A673 (cell line): ENCODE measurements around the gene PRDM16. TPM values are rescaled to one million over a fixed set of nuclear protein-coding genes. Genes with fewer than 3 reads are reported as not detected.

ENCODE experiments used
- BruUV-seq: library from RNA; stranded (reverse); fragments of 400-500 nt; replicated peaks from 2 replicates; lab custom pipeline; 2021; lab: Mats Ljungman, UMichigan
- CTCF ChIA-PET: fragments of 300-600 bp; sonication (Branson Sonifier 250); formaldehyde crosslinking; loops from one replicate; lab custom pipeline; 2022; ENCODE audit warnings: antibody characterized with exemption; lab: Charles Lee
- POLR2A ChIA-PET: fragments of 300-600 bp; sonication (Branson Sonifier 250); formaldehyde crosslinking; loops from one replicate; lab custom pipeline; 2022; ENCODE audit warnings: antibody characterized with exemption; ENCODE audit not compliant: low non-redundant PET; lab: Charles Lee
- DNase-seq: peaks from one replicate; pipeline ENCODE4 v3.0.0-alpha.2; 2015; ENCODE audit warnings: low spot score
- H3K27ac ChIP-seq: fragments of 200-600 bp; sonication (generic); 2 replicates; pipeline ENCODE4 v1.5.1; 2016; ENCODE audit warnings: mixed run types, low read depth, mild to moderate bottlenecking, mixed read lengths, antibody characterized with exemption, low read length; ENCODE audit not compliant: poor library complexity, severe bottlenecking
- H3K27me3 ChIP-seq: fragments of 200-600 bp; sonication (generic); replicated peaks from 2 replicates; pipeline ENCODE4 v1.6.1; 2017; ENCODE audit warnings: mixed run types, low read depth, mild to moderate bottlenecking, mixed read lengths, antibody characterized with exemption, low read length; ENCODE audit not compliant: insufficient read depth, poor library complexity
- H3K36me3 ChIP-seq: fragments of 200-600 bp; sonication (generic); 2 replicates; pipeline ENCODE4 v1.6.1; 2016; ENCODE audit warnings: mixed run types, mild to moderate bottlenecking, mixed read lengths, antibody characterized with exemption, low read length; ENCODE audit not compliant: insufficient read depth, poor library complexity, severe bottlenecking
- H3K4me1 ChIP-seq: fragments of 200-600 bp; sonication (generic); 2 replicates; pipeline ENCODE4 v1.6.1; 2017; ENCODE audit warnings: mixed run types, mild to moderate bottlenecking, mixed read lengths, antibody characterized with exemption, low read length; ENCODE audit not compliant: insufficient read depth, poor library complexity, severe bottlenecking
- H3K4me3 ChIP-seq: fragments of 200-600 bp; sonication (generic); 2 replicates; pipeline ENCODE4 v1.5.1; 2016; ENCODE audit warnings: low read depth, mixed run types, mild to moderate bottlenecking, mixed read lengths, low read length; ENCODE audit not compliant: poor library complexity, severe bottlenecking
- H3K9me3 ChIP-seq: fragments of 200-600 bp; sonication (generic); 2 replicates; pipeline ENCODE4 v1.6.1; 2016; ENCODE audit warnings: mixed run types, low read depth, mild to moderate bottlenecking, mixed read lengths, antibody characterized with exemption, low read length; ENCODE audit not compliant: poor library complexity, severe bottlenecking
- EZH2 ChIP-seq: fragments of 200-600 bp; sonication (generic); IDR thresholded peaks from 2 replicates; pipeline ENCODE4 v1.6.1; 2017; ENCODE audit warnings: borderline replicate concordance, low read depth, mild to moderate bottlenecking, mixed read lengths, antibody characterized with exemption, low read length; ENCODE audit not compliant: poor library complexity, severe bottlenecking
- intact Hi-C: fragments of 100-400 bp; cut with micrococcal nuclease; formaldehyde crosslinking; loops from one replicate; pipeline ENCODE4 v1.10.0; 2022; ENCODE audit not compliant: unreplicated experiment
- total RNA-seq: library from RNA; stranded (reverse); gene quantifications from 2 replicates; pipeline ENCODE4 v1.2.3, GENCODE V29; 2021
- TF ChIP-seq, protein P1 (sequence below): fragments of 300-800, 200-600 bp; sonication (generic); conservative IDR thresholded peaks from 2 replicates; pipeline ENCODE4 v1.5.1; 2017; ENCODE audit warnings: low read depth, mild to moderate bottlenecking, antibody characterized with exemption, low read length, moderate library complexity, mixed read lengths

The PRDM16 gene
- total RNA-seq, 1 experiment from 2014 or later = 0.49 TPM

GRCh38 chr1:3432306-3432705 lies 363.3 kb downstream of the PRDM16 start:
- POLR2A ChIA-PET = no interaction called here
- Histone ChIP-seq H3K27ac (no peak overlapping the region), H3K4me1 (no peaks in the 10 kb centered on the region), H3K27me3 (peaks cover 22% of the 10 kb centered on the region), H3K9me3 (no peaks in the 10 kb centered on the region), H3K36me3 (no peaks in the 10 kb centered on the region), H3K4me3 (no peak overlapping the region)
- CTCF ChIA-PET = interaction anchor here (0.6 kb wide), 1 partner anchor 906 kb away, joined by 6 read pairs; the partner anchor contains the start of gene PANK4
- TF ChIP-seq, protein P1, sequence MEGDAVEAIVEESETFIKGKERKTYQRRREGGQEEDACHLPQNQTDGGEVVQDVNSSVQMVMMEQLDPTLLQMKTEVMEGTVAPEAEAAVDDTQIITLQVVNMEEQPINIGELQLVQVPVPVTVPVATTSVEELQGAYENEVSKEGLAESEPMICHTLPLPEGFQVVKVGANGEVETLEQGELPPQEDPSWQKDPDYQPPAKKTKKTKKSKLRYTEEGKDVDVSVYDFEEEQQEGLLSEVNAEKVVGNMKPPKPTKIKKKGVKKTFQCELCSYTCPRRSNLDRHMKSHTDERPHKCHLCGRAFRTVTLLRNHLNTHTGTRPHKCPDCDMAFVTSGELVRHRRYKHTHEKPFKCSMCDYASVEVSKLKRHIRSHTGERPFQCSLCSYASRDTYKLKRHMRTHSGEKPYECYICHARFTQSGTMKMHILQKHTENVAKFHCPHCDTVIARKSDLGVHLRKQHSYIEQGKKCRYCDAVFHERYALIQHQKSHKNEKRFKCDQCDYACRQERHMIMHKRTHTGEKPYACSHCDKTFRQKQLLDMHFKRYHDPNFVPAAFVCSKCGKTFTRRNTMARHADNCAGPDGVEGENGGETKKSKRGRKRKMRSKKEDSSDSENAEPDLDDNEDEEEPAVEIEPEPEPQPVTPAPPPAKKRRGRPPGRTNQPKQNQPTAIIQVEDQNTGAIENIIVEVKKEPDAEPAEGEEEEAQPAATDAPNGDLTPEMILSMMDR = no peak
- TF ChIP-seq EZH2 = no peak
- no peak for DNase-seq
- intact Hi-C loops = no loop called here
- no TSS peak for BruUV-seq

DNA sequence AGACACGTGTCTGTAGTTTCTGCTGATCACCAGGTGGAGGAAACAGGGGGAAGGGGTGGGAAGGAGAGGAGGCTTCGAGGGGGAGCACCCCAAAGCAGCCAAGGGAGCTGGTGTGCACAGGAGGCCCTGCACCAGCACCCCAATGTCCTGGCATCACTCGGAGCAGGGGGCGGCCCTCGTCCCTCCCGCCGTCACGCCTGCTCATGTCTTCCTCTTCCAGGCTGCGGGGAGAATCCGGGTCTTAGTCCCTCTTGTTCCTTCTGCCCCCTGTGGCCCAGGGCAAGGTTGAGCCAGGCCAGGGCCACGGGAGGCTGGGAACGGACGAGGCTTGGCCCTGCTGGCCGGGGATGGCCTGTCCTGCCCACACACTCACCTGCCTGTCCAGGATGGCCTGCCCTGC lies 364.1 kb downstream of the PRDM16 start:
- no peak for DNase-seq
- POLR2A ChIA-PET = no interaction called here
- peaks cover 23% of the 10 kb centered on the region for H3K27me3 ChIP-seq
- no peaks in the 10 kb centered on the region for H3K4me1 ChIP-seq
- H3K9me3 ChIP-seq = no peaks in the 10 kb centered on the region
- no peak for TF ChIP-seq EZH2
- TF ChIP-seq, protein P1 = no peak
- intact Hi-C loops = no loop called here
- H3K27ac ChIP-seq = no peak overlapping the region
- no peaks in the 10 kb centered on the region for H3K36me3 ChIP-seq
- no peak overlapping the region for H3K4me3 ChIP-seq
- no TSS peak for BruUV-seq
- CTCF ChIA-PET = no interaction called here

- POLR2A ChIA-PET = no interaction called here
- DNase-seq = no peak
- H3K9me3 ChIP-seq = no peaks in the 10 kb centered on the region
- H3K27ac ChIP-seq = no peak overlapping the region
- CTCF ChIA-PET = no interaction called here
- no peak overlapping the region for H3K4me3 ChIP-seq
- no peaks in the 10 kb centered on the region for H3K4me1 ChIP-seq
- no peaks in the 10 kb centered on the region for H3K36me3 ChIP-seq
- H3K27me3 ChIP-seq = peaks cover 25% of the 10 kb centered on the region
- TF ChIP-seq, protein P1 = no peak
- TF ChIP-seq EZH2 = no peak
- intact Hi-C loops = no loop called here
- no TSS peak for BruUV-seq
These were observed 364.8 kb downstream of the PRDM16 start for GRCh38 chr1:3433596-3434320.
